ENCODE data around the gene SLC25A29.

DNA sequence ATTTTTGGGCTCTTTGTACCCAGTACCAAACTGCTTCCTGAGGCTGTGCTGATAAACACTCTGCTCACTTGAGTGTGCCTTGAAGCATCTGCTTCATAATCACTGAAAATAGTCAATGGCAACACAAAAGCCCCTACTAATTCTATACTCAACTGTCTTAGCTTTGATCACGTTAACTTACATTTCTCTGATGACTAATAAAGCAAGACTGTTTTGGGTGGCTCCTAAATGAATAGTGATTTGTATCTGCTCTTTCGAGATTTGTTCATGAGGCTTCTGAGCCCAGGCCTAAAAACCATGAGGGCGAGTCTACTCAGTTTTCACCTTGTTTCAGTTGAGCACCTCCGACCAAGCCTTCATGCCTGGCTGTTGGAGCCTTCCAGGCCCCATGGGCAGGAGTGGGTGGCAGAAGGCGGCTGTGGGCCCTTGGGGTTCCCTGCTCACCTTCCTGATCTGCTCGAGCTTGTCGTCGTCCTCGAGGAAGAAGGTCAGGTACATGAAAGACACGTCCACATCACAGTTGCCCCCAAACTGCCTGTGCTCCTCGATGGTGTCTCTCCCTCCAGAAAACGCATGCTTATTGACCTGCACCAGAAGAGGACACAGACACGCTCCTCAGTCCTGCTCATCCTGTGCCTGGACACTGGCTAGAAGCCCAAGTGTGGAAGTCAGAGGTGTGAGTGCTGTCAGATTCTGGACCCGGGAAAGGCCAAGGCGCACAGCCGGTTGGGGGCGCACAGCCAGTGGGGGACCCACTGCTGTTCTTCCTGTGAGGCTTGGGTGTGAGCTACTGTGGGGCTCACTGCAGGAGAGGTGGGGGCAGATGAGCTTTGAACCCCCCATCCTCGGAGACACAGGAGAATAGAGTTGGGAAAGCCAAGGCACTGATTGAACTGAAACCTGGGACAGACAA is 30.6 kb upstream of the SLC25A29 start:
- TF ChIP-seq, protein P1, sequence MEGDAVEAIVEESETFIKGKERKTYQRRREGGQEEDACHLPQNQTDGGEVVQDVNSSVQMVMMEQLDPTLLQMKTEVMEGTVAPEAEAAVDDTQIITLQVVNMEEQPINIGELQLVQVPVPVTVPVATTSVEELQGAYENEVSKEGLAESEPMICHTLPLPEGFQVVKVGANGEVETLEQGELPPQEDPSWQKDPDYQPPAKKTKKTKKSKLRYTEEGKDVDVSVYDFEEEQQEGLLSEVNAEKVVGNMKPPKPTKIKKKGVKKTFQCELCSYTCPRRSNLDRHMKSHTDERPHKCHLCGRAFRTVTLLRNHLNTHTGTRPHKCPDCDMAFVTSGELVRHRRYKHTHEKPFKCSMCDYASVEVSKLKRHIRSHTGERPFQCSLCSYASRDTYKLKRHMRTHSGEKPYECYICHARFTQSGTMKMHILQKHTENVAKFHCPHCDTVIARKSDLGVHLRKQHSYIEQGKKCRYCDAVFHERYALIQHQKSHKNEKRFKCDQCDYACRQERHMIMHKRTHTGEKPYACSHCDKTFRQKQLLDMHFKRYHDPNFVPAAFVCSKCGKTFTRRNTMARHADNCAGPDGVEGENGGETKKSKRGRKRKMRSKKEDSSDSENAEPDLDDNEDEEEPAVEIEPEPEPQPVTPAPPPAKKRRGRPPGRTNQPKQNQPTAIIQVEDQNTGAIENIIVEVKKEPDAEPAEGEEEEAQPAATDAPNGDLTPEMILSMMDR (IDR thresholded peaks at IDR 0.05; ENCODE audit: low read depth, low read length, poor library complexity, severe bottlenecking), result no peak
- no peak for TF ChIP-seq EZH2phosphoT487 (IDR thresholded peaks at IDR 0.05; ENCODE audit: borderline replicate concordance, low read length)
